NT2/D1 (cell line): ENCODE results near the gene GMPR2.

Experiments used
- DNase-seq: peaks from one replicate; pipeline ENCODE4 v3.0.0-alpha.2; 2011; ENCODE audit warnings: low read depth, low spot score
- H3K27me3 ChIP-seq: 2 replicates; pipeline ENCODE4 v1.6.0; 2011; ENCODE audit warnings: mild to moderate bottlenecking; ENCODE audit not compliant: insufficient read length, insufficient read depth
- H3K36me3 ChIP-seq: 2 replicates; pipeline ENCODE4 v1.6.1; 2011; ENCODE audit warnings: mild to moderate bottlenecking, low read length, mixed read lengths; ENCODE audit not compliant: insufficient read depth, insufficient read length
- H3K4me1 ChIP-seq: 2 replicates; pipeline ENCODE4 v1.5.1; 2011; ENCODE audit not compliant: insufficient read depth, insufficient read length
- H3K4me3 ChIP-seq: 2 replicates; pipeline ENCODE4 v1.5.1; 2011; ENCODE audit warnings: low read depth; ENCODE audit not compliant: insufficient read length
- H3K9ac ChIP-seq: 2 replicates; pipeline ENCODE4 v1.6.0; 2011; ENCODE audit warnings: low read depth; ENCODE audit not compliant: insufficient read length
- H3K9me3 ChIP-seq: 2 replicates; pipeline ENCODE4 v1.5.1; 2011; ENCODE audit warnings: mild to moderate bottlenecking, low read length; ENCODE audit not compliant: insufficient read depth
- SUZ12 ChIP-seq: IDR thresholded peaks from 2 replicates; pipeline ENCODE4 v1.6.1; 2011; ENCODE audit not compliant: insufficient read length, insufficient read depth; ENCODE audit errors: extremely low read depth
- YY1 ChIP-seq: IDR thresholded peaks from 2 replicates; pipeline ENCODE4 v1.6.1; 2011; ENCODE audit not compliant: insufficient read length, insufficient read depth
- ZNF274 ChIP-seq: IDR thresholded peaks from 2 replicates; pipeline ENCODE4 v1.6.1; 2011; ENCODE audit warnings: mild to moderate bottlenecking, low read depth, low read length

The GMPR2 gene

DNA sequence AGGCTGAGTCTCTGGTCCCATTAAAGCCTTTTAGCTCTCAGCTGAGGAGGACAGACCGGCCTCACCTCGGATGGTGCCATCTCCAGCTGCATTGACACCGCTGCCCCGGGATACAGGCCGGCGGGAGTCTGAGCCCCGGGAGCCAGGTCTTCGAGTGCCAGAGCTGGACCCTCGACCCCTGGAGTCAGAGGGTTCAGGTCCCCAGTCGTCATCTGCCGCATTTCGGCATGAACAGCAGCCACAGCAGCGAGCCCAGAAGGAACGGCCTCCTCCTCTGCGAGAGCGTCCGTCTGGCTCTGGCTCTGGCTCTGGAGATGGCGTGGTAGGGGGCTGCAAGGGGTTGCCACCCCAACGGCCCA, 29.2 kb downstream of the GMPR2 start:
- Histone ChIP-seq H3K9me3 (no peaks in the 10 kb centered on the region), H3K9ac (no peak overlapping the region), H3K4me1 (peaks cover 11% of the 10 kb centered on the region), H3K4me3 (no peak overlapping the region), H3K27me3 (no peaks in the 10 kb centered on the region), H3K36me3 (peaks cover 28% of the 10 kb centered on the region)
- TF ChIP-seq SUZ12 (no peak), YY1 (no peak), ZNF274 (no peak)
- DNase-seq, result no peak

- no peak within 1 kb of the TSS for H3K9ac ChIP-seq
- H3K4me1 ChIP-seq, result peaks cover 11% of the 10 kb centered on the region
- no peaks in the 10 kb centered on the region for H3K27me3 ChIP-seq
- H3K36me3 ChIP-seq, result peaks cover 33% of the 10 kb centered on the region
- DNase-seq, result no peak
- H3K4me3 ChIP-seq, result no peak within 1 kb of the TSS
- TF ChIP-seq ZNF274 (no peak), YY1 (no peak), SUZ12 (no peak)
- H3K9me3 ChIP-seq, result no peaks in the 10 kb centered on the region
Observed at GRCh38 chr14:24262821-24263733, 30.3 kb downstream of the GMPR2 start, which contains the start of gene TGM1. TSS of gene TGM1 (minus strand) at chr14:24263177. CDS start at chr14:24262352, 825 bp downstream.

DNA sequence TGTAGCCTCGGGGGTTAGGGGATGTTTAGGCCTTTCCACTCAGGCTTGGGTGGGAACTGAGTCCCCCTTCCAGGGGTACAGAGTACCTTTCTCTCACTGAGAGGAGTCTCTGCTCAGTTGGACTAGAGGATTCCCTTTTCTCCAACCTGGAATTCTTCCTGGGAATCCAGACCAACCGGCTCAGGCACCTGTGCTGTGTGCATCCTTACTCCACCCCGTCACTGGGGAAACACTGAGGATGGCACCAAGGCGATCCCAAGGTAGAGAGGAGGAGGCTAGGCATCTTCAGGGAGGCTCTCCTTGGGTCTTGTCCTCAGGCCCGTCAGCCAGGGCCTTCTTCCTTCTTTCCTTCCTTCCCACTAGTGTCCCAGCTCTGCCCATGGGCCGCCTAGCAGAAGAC, 31.1 kb downstream of the GMPR2 start:
- Histone ChIP-seq H3K4me3 (no peak overlapping the region), H3K9me3 (no peaks in the 10 kb centered on the region), H3K9ac (no peak overlapping the region), H3K27me3 (no peaks in the 10 kb centered on the region), H3K4me1 (peaks cover 9% of the 10 kb centered on the region), H3K36me3 (peaks cover 34% of the 10 kb centered on the region)
- TF ChIP-seq ZNF274 (no peak), YY1 (no peak), SUZ12 (no peak)
- no peak for DNase-seq

DNA sequence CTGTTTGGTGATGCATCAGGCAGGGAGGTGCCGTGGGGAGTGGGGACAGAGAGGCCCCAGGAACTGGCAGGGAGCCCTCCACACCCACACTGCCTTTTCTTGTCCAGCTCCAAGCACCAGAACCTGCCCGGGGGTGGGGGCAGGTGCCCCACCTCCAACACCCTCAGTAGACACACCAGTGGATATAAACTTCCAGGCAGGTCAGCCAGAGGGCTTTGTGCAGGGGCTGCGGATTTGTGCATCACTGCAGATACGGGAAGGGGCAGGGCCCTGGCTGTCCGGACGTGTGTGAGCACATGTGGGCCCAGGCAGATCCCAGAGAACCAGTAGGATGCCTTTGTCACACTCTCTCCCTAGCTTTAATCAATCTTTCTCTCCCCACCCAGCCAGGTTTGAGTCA, 31.6 kb downstream of the GMPR2 start:
- H3K9me3 ChIP-seq, result no peaks in the 10 kb centered on the region
- no peaks in the 10 kb centered on the region for H3K27me3 ChIP-seq
- DNase-seq, result no peak
- TF ChIP-seq ZNF274 (no peak), YY1 (no peak), SUZ12 (no peak)
- H3K4me1 ChIP-seq, result peaks cover 8% of the 10 kb centered on the region
- no peak overlapping the region for H3K9ac ChIP-seq
- H3K4me3 ChIP-seq, result no peak overlapping the region
- peaks cover 39% of the 10 kb centered on the region for H3K36me3 ChIP-seq

- Histone ChIP-seq H3K4me1 (peaks cover 8% of the 10 kb centered on the region), H3K27me3 (no peaks in the 10 kb centered on the region), H3K9ac (no peak overlapping the region), H3K4me3 (no peak overlapping the region), H3K36me3 (peaks cover 44% of the 10 kb centered on the region), H3K9me3 (no peaks in the 10 kb centered on the region)
- no peak for TF ChIP-seq YY1
- TF ChIP-seq SUZ12, result no peak
- TF ChIP-seq ZNF274, result no peak
- no peak for DNase-seq
Observed at GRCh38 chr14:24266344-24267244, 33.9 kb downstream of the GMPR2 start.

DNA sequence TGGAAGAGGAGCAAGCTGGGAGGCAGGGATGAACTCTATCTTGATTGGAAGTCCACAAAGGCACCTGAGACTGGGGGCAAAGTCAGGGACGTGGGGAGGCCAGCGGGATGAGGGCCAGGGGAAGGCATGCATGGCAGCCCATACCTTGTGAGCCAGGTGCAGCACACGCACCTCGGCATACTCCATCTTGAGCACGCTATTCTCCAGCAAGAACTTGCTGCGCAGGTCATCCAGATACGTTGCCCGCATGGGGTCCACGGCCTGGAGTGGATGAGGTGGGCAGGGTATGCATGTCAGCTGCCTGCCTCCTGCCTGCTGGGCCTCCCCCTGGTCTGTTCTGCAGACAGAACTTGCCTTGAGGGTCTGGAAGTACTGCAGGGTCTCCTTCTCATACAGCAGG, 34.8 kb downstream of the GMPR2 start:
- Histone ChIP-seq H3K36me3 (peaks cover 41% of the 10 kb centered on the region), H3K27me3 (no peaks in the 10 kb centered on the region), H3K9me3 (no peaks in the 10 kb centered on the region), H3K4me1 (peaks cover 8% of the 10 kb centered on the region), H3K4me3 (no peak overlapping the region), H3K9ac (no peak overlapping the region)
- TF ChIP-seq ZNF274 (no peak), SUZ12 (no peak), YY1 (no peak)
- DNase-seq, result no peak

DNA sequence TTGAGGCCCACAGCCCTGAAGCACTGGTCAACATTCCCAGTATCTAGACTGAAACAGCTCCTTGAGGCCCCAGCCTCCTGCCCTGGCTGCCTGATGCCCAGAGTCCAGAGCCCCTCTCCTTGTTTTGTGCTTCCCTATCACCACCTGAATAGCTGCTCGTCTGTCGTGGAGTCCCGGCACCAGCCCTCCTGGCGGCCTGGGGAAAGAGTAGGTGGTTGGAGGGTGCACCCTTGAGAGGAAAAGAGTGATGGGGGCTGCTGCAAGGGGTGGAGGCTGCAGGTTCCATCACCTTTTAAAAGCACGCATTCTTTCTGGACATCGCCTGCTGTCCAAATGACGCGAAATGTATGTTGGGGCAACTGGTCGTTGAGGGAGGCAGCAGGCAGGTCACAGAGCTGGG, 35.5 kb downstream of the GMPR2 start:
- Histone ChIP-seq H3K4me3 (no peak overlapping the region), H3K27me3 (no peaks in the 10 kb centered on the region), H3K4me1 (peaks cover 5% of the 10 kb centered on the region), H3K36me3 (peaks cover 41% of the 10 kb centered on the region), H3K9ac (no peak overlapping the region), H3K9me3 (no peaks in the 10 kb centered on the region)
- no peak for TF ChIP-seq YY1
- TF ChIP-seq ZNF274, result no peak
- no peak for TF ChIP-seq SUZ12
- no peak for DNase-seq
